ENCODE results near the gene ITGB8. TPM values are rescaled to one million over a fixed set of nuclear protein-coding genes. Genes with fewer than 3 reads are reported as not detected.

Gene ITGB8
- total and polyA plus RNA-seq, 4 experiments from 2014 or later: 0.11 to 0.12 TPM; not detected in 2

GRCh38 chr7:20340839-20341238, 10.1 kb downstream of the ITGB8 start:
- peaks cover 3 to 5% of the 10 kb centered on the region in 2 donors for H3K27me3 Mint-ChIP-seq
- H3K9me3 Mint-ChIP-seq: no peaks in the 10 kb centered on the region
- ChIA-PET POLR2A (ENCODE audit: partially characterized antibody) (no interaction called here), CTCF (ENCODE audit: partially characterized antibody) (no interaction called here)
- no peaks in the 10 kb centered on the region for H3K36me3 Mint-ChIP-seq
- Histone ChIP-seq H3K9me3 (ENCODE audit: control insufficient read depth in 1 of 2, low read length in 2 of 2) (no peaks in the 10 kb centered on the region), H3K27ac (ENCODE audit: low read depth, low read length) (no peak overlapping the region), H3K4me1 (ENCODE audit: insufficient read depth, low read length) (no peaks in the 10 kb centered on the region), H3K4me3 (ENCODE audit: low read length in 2 of 2) (no peak overlapping the region), H3K36me3 (ENCODE audit: insufficient read depth, low read length) (no peaks in the 10 kb centered on the region), H3K27me3 (ENCODE audit: insufficient read depth, low read length) (no peaks in the 10 kb centered on the region)
- DNase-seq: no peak
- no peak overlapping the region for H3K4me3 Mint-ChIP-seq
- no peak overlapping the region for H3K27ac Mint-ChIP-seq
- H3K4me1 Mint-ChIP-seq: no peaks in the 10 kb centered on the region
- intact Hi-C loops (cut with micrococcal nuclease): no loop called here

GRCh38 chr7:20343205-20343604, 12.5 kb downstream of the ITGB8 start:
- H3K27ac Mint-ChIP-seq: no peak overlapping the region
- intact Hi-C loops (cut with micrococcal nuclease): no loop called here

GRCh38 chr7:20343941-20344340, 13.2 kb downstream of the ITGB8 start:
- no peaks in the 10 kb centered on the region for H3K27me3 Mint-ChIP-seq
- POLR2A ChIA-PET (ENCODE audit: partially characterized antibody): no interaction called here
- H3K4me1 ChIP-seq (ENCODE audit: insufficient read depth, low read length): no peaks in the 10 kb centered on the region
- CTCF ChIA-PET (ENCODE audit: partially characterized antibody): no interaction called here
- no peaks in the 10 kb centered on the region for H3K9me3 ChIP-seq (ENCODE audit: control insufficient read depth in 1 of 2, low read length in 2 of 2)
- no peak overlapping the region for H3K4me3 Mint-ChIP-seq
- no peaks in the 10 kb centered on the region for H3K36me3 Mint-ChIP-seq
- no peak overlapping the region for H3K4me3 ChIP-seq (ENCODE audit: low read length in 2 of 2)
- intact Hi-C loops (cut with micrococcal nuclease): no loop called here
- DNase-seq: no peak
- no peak overlapping the region for H3K27ac ChIP-seq (ENCODE audit: low read depth, low read length)
- no peak overlapping the region for H3K27ac Mint-ChIP-seq
- H3K9me3 Mint-ChIP-seq: peaks cover 0 to 4% (median 0%) of the 10 kb centered on the region in 8 donors
- H3K36me3 ChIP-seq (ENCODE audit: insufficient read depth, low read length): no peaks in the 10 kb centered on the region
- H3K4me1 Mint-ChIP-seq: no peaks in the 10 kb centered on the region
- no peaks in the 10 kb centered on the region for H3K27me3 ChIP-seq (ENCODE audit: insufficient read depth, low read length)

More at GRCh38 chr7:20343205-20343604, 12.5 kb downstream of the ITGB8 start:
- Histone ChIP-seq H3K9me3 (ENCODE audit: control insufficient read depth in 1 of 2, low read length in 2 of 2) (no peaks in the 10 kb centered on the region), H3K27me3 (ENCODE audit: insufficient read depth, low read length) (no peaks in the 10 kb centered on the region), H3K27ac (ENCODE audit: low read depth, low read length) (no peak overlapping the region), H3K4me1 (ENCODE audit: insufficient read depth, low read length) (no peaks in the 10 kb centered on the region), H3K4me3 (ENCODE audit: low read length in 2 of 2) (no peak overlapping the region), H3K36me3 (ENCODE audit: insufficient read depth, low read length) (no peaks in the 10 kb centered on the region)
- Mint-ChIP-seq H3K9me3 (peaks cover 0 to 4% (median 0%) of the 10 kb centered on the region in 8 donors), H3K4me1 (no peaks in the 10 kb centered on the region), H3K36me3 (no peaks in the 10 kb centered on the region), H3K4me3 (no peak overlapping the region), H3K27me3 (no peaks in the 10 kb centered on the region)
- no peak for DNase-seq
- ChIA-PET POLR2A (ENCODE audit: partially characterized antibody) (no interaction called here), CTCF (ENCODE audit: partially characterized antibody) (no interaction called here)

- no peaks in the 10 kb centered on the region for H3K4me1 ChIP-seq (ENCODE audit: insufficient read depth, low read length)
- H3K4me3 ChIP-seq (ENCODE audit: low read length in 2 of 2): no peak overlapping the region
- no peaks in the 10 kb centered on the region for H3K27me3 ChIP-seq (ENCODE audit: insufficient read depth, low read length)
- ChIA-PET CTCF (ENCODE audit: partially characterized antibody) (no interaction called here), POLR2A (ENCODE audit: partially characterized antibody) (no interaction called here)
- intact Hi-C loops (cut with micrococcal nuclease): no loop called here
- Mint-ChIP-seq H3K36me3 (no peaks in the 10 kb centered on the region), H3K27ac (no peak overlapping the region), H3K27me3 (no peaks in the 10 kb centered on the region), H3K4me1 (no peaks in the 10 kb centered on the region), H3K9me3 (peaks cover 0 to 4% (median 0%) of the 10 kb centered on the region in 8 donors), H3K4me3 (no peak overlapping the region)
- H3K36me3 ChIP-seq (ENCODE audit: insufficient read depth, low read length): no peaks in the 10 kb centered on the region
- no peaks in the 10 kb centered on the region for H3K9me3 ChIP-seq (ENCODE audit: control insufficient read depth in 1 of 2, low read length in 2 of 2)
- no peak for DNase-seq
- H3K27ac ChIP-seq (ENCODE audit: low read depth, low read length): no peak overlapping the region
Measured at GRCh38 chr7:20344396-20344795, 13.7 kb downstream of the ITGB8 start.

GRCh38 chr7:20346577-20346976, 15.9 kb downstream of the ITGB8 start:
- Mint-ChIP-seq H3K27me3 (no peaks in the 10 kb centered on the region), H3K27ac (no peak overlapping the region), H3K9me3 (peaks cover 0 to 4% (median 0%) of the 10 kb centered on the region in 8 donors), H3K4me3 (no peak overlapping the region), H3K4me1 (no peaks in the 10 kb centered on the region), H3K36me3 (no peaks in the 10 kb centered on the region)
- Histone ChIP-seq H3K4me3 (ENCODE audit: low read length in 2 of 2) (no peak overlapping the region), H3K27me3 (ENCODE audit: insufficient read depth, low read length) (no peaks in the 10 kb centered on the region), H3K4me1 (ENCODE audit: insufficient read depth, low read length) (no peaks in the 10 kb centered on the region), H3K27ac (ENCODE audit: low read depth, low read length) (no peak overlapping the region), H3K36me3 (ENCODE audit: insufficient read depth, low read length) (no peaks in the 10 kb centered on the region), H3K9me3 (ENCODE audit: control insufficient read depth in 1 of 2, low read length in 2 of 2) (no peaks in the 10 kb centered on the region)
- DNase-seq: no peak
- ChIA-PET CTCF (ENCODE audit: partially characterized antibody) (no interaction called here), POLR2A (ENCODE audit: partially characterized antibody) (no interaction called here)
- intact Hi-C loops (cut with micrococcal nuclease): no loop called here

GRCh38 chr7:20347680-20348079, 17.0 kb downstream of the ITGB8 start:
- H3K4me3 ChIP-seq (ENCODE audit: low read length in 2 of 2): no peak overlapping the region
- no peaks in the 10 kb centered on the region for H3K36me3 ChIP-seq (ENCODE audit: insufficient read depth, low read length)
- no peaks in the 10 kb centered on the region for H3K27me3 Mint-ChIP-seq
- intact Hi-C loops (cut with micrococcal nuclease): no loop called here
- no peaks in the 10 kb centered on the region for H3K9me3 ChIP-seq (ENCODE audit: control insufficient read depth in 1 of 2, low read length in 2 of 2)
- ChIA-PET CTCF (ENCODE audit: partially characterized antibody) (no interaction called here), POLR2A (ENCODE audit: partially characterized antibody) (no interaction called here)
- no peaks in the 10 kb centered on the region for H3K4me1 ChIP-seq (ENCODE audit: insufficient read depth, low read length)
- no peaks in the 10 kb centered on the region for H3K4me1 Mint-ChIP-seq
- no peaks in the 10 kb centered on the region for H3K27me3 ChIP-seq (ENCODE audit: insufficient read depth, low read length)
- no peak for DNase-seq
- no peak overlapping the region for H3K27ac ChIP-seq (ENCODE audit: low read depth, low read length)
- peaks cover 0 to 4% (median 0%) of the 10 kb centered on the region in 8 donors for H3K9me3 Mint-ChIP-seq
- H3K4me3 Mint-ChIP-seq: no peak overlapping the region
- H3K36me3 Mint-ChIP-seq: no peaks in the 10 kb centered on the region
- no peak overlapping the region for H3K27ac Mint-ChIP-seq

- ChIA-PET CTCF (ENCODE audit: partially characterized antibody) (no interaction called here), POLR2A (ENCODE audit: partially characterized antibody) (no interaction called here)
- no peak overlapping the region for H3K27ac Mint-ChIP-seq
- Histone ChIP-seq H3K27me3 (ENCODE audit: insufficient read depth, low read length) (no peaks in the 10 kb centered on the region), H3K9me3 (ENCODE audit: control insufficient read depth in 1 of 2, low read length in 2 of 2) (no peaks in the 10 kb centered on the region), H3K4me1 (ENCODE audit: insufficient read depth, low read length) (no peaks in the 10 kb centered on the region), H3K4me3 (ENCODE audit: low read length in 2 of 2) (no peak overlapping the region), H3K36me3 (ENCODE audit: insufficient read depth, low read length) (no peaks in the 10 kb centered on the region), H3K27ac (ENCODE audit: low read depth, low read length) (no peak overlapping the region)
- DNase-seq: no peak
- H3K9me3 Mint-ChIP-seq: peaks cover 0 to 4% (median 0%) of the 10 kb centered on the region in 8 donors
- H3K4me1 Mint-ChIP-seq: no peaks in the 10 kb centered on the region
- no peaks in the 10 kb centered on the region for H3K27me3 Mint-ChIP-seq
- H3K4me3 Mint-ChIP-seq: no peak overlapping the region
- intact Hi-C loops (cut with micrococcal nuclease): no loop called here
- H3K36me3 Mint-ChIP-seq: no peaks in the 10 kb centered on the region
Measured at GRCh38 chr7:20348125-20348807, 17.6 kb downstream of the ITGB8 start.

GRCh38 chr7:20350518-20350951, 19.8 kb downstream of the ITGB8 start:
- Histone ChIP-seq H3K36me3 (ENCODE audit: insufficient read depth, low read length) (no peaks in the 10 kb centered on the region), H3K4me3 (ENCODE audit: low read length in 2 of 2) (no peak overlapping the region), H3K9me3 (ENCODE audit: control insufficient read depth in 1 of 2, low read length in 2 of 2) (no peaks in the 10 kb centered on the region), H3K27me3 (ENCODE audit: insufficient read depth, low read length) (no peaks in the 10 kb centered on the region), H3K27ac (ENCODE audit: low read depth, low read length) (no peak overlapping the region), H3K4me1 (ENCODE audit: insufficient read depth, low read length) (no peaks in the 10 kb centered on the region)
- H3K27ac Mint-ChIP-seq: no peak overlapping the region
- intact Hi-C loops (cut with micrococcal nuclease): no loop called here
- peaks cover 0 to 4% (median 0%) of the 10 kb centered on the region in 8 donors for H3K9me3 Mint-ChIP-seq
- POLR2A ChIA-PET (ENCODE audit: partially characterized antibody): no interaction called here
- H3K4me3 Mint-ChIP-seq: no peak overlapping the region
- H3K36me3 Mint-ChIP-seq: no peaks in the 10 kb centered on the region
- no peaks in the 10 kb centered on the region for H3K27me3 Mint-ChIP-seq
- H3K4me1 Mint-ChIP-seq: no peaks in the 10 kb centered on the region
- no peak for DNase-seq
- CTCF ChIA-PET (ENCODE audit: partially characterized antibody): no interaction called here

All from CD4-positive, alpha-beta memory T cell (primary cell).